Naive thymus-derived CD8-positive, alpha-beta T cell (primary cell): ENCODE data around the gene PIGM. TPM values are rescaled to one million over a fixed set of nuclear protein-coding genes. Genes with fewer than 3 reads are reported as not detected.

ENCODE experiments used
- ATAC-seq, 2 donors: fragments of 150-1000 bp; cut with Tn5 transposase in 1 of 2; sonication (Bioruptor Pico), chemical (Tn5 transposase) in 1 of 2; 1 replicate in 1 of 2; 2 replicates in 1 of 2; pipeline ENCODE4 v1.10.0; 2021; ENCODE audit warnings: mild to moderate bottlenecking in 2 of 2, moderate library complexity in 2 of 2
- POLR2A ChIA-PET: fragments of 350-600 bp; sonication (Branson Sonifier 250); formaldehyde crosslinking; loops from one replicate; lab custom pipeline; 2021; ENCODE audit warnings: antibody characterized with exemption; lab: Charles Lee
- DNase-seq, 10 donors: peaks; one replicate each; pipeline versions ENCODE4 v3.0.0 to v3.0.0-alpha.2; 2020 to 2022
- H3K27ac Mint-ChIP-seq, 10 donors: one replicate each; pipeline ENCODE4 v1.8.0; 2020 to 2022; ENCODE audit warnings: mild to moderate bottlenecking in 10 of 10, mixed read lengths in 10 of 10, moderate library complexity in 4 of 10, inconsistent platforms in 1 of 10
- H3K27me3 Mint-ChIP-seq, 5 donors: one replicate each; pipeline ENCODE4 v1.8.0; 2021 to 2022; ENCODE audit warnings: mixed read lengths in 5 of 5
- H3K36me3 Mint-ChIP-seq, 3 donors: one replicate each; pipeline ENCODE4 v1.8.0; 2020 to 2022; ENCODE audit warnings: mixed read lengths in 3 of 3, mild to moderate bottlenecking in 2 of 3, inconsistent platforms in 1 of 3
- H3K4me1 Mint-ChIP-seq, 4 donors: one replicate each; pipeline ENCODE4 v1.8.0; 2021 to 2022; ENCODE audit warnings: mixed read lengths in 4 of 4
- H3K4me3 Mint-ChIP-seq, 10 donors: one replicate each; pipeline ENCODE4 v1.8.0; 2020 to 2022; ENCODE audit warnings: mild to moderate bottlenecking in 10 of 10, mixed read lengths in 10 of 10, moderate library complexity in 6 of 10, inconsistent platforms in 1 of 10
- H3K9me3 Mint-ChIP-seq, 9 donors: one replicate each; pipeline ENCODE4 v1.8.0; 2020 to 2022; ENCODE audit warnings: mixed read lengths in 9 of 9, mild to moderate bottlenecking in 3 of 9, inconsistent platforms in 1 of 9, moderate library complexity in 1 of 9
- polyA plus RNA-seq, 3 donors: library from polyadenylated mRNA; unstranded; fragments of 300-500 nt; fragmentation: Illumina TruSeq; gene quantifications; one replicate each; pipeline ENCODE4 v1.2.3, GENCODE V29; 2021
- total RNA-seq, 8 experiments: library from RNA in 2 of 8; stranded (reverse) in 2 of 8; gene quantifications; one replicate each; pipeline ENCODE4 v1.2.3 and lab custom pipeline; 2021 to 2026

PIGM gene
- total and polyA plus RNA-seq, 5 experiments from 2014 or later: 3.3 to 9.7 (median 4.0) TPM

DNA sequence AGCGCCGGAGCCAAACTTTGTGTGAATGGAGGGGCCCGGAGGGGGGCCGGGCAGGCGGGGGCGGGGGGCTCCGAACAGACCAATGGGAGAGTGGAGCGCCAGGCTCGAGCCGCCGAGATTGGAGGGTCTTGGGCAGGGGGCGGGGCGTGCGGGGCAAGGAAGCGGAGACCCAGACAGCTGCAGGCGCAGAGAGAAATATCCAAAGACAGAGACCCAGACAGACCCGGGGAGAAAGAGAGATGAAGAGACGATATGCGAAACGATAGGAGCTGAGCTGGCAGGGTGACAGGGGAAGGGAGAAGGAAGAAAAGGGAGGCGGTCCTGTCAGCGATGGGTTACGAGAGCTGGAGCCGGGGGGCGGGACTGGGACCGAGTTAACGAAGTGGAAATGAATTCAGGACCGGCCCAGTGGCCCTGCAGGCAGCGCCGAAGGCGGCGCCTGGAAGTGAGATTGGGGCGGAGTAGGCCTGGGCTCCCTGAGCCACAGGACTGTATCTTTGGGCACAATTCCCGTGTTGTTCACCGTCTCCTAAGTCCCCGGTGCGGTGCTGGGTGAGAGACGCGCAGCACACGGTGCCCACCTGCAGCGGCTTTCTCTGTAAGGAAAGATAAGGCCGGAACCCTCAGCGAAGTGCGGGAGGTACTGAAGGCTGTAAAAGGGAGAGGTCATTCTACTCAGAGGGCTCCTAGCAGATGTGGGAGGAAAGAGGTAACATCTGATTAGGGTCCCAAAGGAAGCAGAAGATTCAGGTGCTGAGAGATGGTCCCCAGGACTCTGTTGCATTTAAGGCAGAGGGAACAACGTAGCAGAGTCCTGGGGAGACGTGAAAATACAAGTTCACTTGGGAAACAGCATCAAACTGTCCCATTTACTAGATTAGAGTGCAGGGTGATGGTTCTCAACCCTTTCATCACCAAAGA, 38.7 kb upstream of the PIGM start:
- Mint-ChIP-seq H3K27ac (peak overlapping the region; percentile 8 to 90 (median 60)), H3K4me3 (peak overlapping the region; percentile 89 to 98 (median 95)), H3K4me1 (peaks cover 9 to 20% (median 15%) of the 10 kb centered on the region in 4 donors), H3K27me3 (peaks cover 19 to 34% (median 23%) of the 10 kb centered on the region in 5 donors), H3K36me3 (peaks cover 0 to 1% (median 0%) of the 10 kb centered on the region in 3 donors), H3K9me3 (peaks cover 0 to 2% (median 0%) of the 10 kb centered on the region in 9 donors)
- DNase-seq (peak; percentile 72 to 91 (median 84)), ATAC-seq (peak; percentile 95 to 96)
- POLR2A ChIA-PET: interaction anchor here (1.1 kb wide), 1 partner anchor 28 kb away, joined by 8 read pairs; the partner anchor contains the start of gene IGSF8

DNA sequence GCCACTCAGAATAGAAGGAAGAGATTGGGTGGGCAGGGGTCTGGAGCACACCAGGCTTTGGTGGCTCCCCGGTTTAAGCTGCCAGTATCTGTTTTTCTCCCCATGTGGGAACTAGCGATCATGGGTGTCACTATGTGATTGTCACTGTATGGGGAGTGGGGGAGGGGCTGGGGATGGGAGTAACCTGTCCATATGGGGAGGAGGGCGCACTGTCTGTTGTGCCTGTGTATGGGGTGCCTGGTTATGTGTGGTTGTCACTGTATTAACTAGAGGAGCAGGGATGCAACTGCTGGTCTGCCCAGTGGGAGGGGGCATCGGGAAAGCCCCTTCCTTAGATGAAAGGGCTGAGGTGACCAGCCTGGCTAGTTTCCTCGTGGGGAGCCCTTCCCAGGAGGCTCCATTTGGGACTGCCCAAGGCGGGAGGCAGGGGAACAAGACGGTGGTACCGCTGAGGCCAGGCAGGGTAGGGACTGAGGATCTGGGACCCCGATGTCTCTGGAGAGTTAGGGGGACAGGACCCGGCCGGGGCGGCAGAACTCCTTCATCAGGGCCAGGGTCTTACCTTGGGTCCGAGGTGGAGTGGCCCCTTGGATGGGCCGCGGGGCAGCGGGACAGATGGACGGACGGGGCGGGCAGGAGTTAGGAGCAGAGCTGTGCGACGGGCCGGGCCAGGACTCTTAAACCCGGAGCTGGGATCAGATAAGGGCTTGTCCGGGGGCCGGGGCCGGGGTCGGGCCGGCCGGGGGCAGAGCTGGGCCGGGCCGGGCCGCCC, 37.9 kb upstream of the PIGM start, which contains the start of gene KCNJ10:
KCNJ10 (minus strand) TSS at position 701 of the 772 bp plus-strand sequence. CDS start 27,628 bp downstream, outside the sequence.
- POLR2A ChIA-PET: interaction anchor here (0.5 to 1.1 kb wide), 2 partner anchors 29 to 419 kb away, joined by 3 to 8 read pairs; partner anchors contain the start of gene IGSF8
- Mint-ChIP-seq H3K27me3 (peaks cover 14 to 32% (median 17%) of the 10 kb centered on the region in 5 donors), H3K4me1 (peaks cover 9 to 20% (median 15%) of the 10 kb centered on the region in 4 donors), H3K9me3 (peaks cover 0 to 2% (median 0%) of the 10 kb centered on the region in 9 donors), H3K4me3 (peak within 1 kb of the TSS; percentile 89 to 98 (median 95)), H3K36me3 (peaks cover 0 to 1% (median 0%) of the 10 kb centered on the region in 3 donors), H3K27ac (peak within 1 kb of the TSS; percentile 8 to 90 (median 66))
- ATAC-seq (no peak), DNase-seq (no peak)

DNA sequence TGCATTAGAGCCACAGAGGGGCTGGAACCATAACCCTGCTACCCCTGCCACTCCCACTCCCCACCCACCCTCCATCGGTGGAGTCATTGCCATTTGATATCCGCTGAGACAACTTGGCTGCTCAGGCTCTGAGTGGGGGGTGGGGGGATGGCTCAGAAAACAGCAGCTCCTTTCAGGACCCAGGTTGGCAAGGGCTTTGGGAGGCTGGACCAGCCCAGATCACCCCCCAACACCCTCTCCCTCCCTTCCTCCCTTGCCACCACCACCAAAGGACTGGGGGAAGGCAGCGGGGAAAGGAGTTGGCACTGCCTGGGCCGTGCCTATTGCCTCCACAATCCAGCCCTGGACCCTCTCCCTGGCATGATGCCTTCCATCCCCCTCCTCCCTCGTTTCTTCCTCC, 36.4 kb upstream of the PIGM start:
- POLR2A ChIA-PET: no interaction called here
- peaks cover 0 to 2% (median 0%) of the 10 kb centered on the region in 9 donors for H3K9me3 Mint-ChIP-seq
- H3K27ac Mint-ChIP-seq: peak overlapping the region in 2 of 10 donors; percentile 9 to 64
- H3K27me3 Mint-ChIP-seq: peaks cover 10 to 24% (median 12%) of the 10 kb centered on the region in 5 donors
- no peak for ATAC-seq
- peaks cover 0 to 1% (median 0%) of the 10 kb centered on the region in 3 donors for H3K36me3 Mint-ChIP-seq
- peaks cover 9 to 20% (median 15%) of the 10 kb centered on the region in 4 donors for H3K4me1 Mint-ChIP-seq
- DNase-seq: no peak
- H3K4me3 Mint-ChIP-seq: peak overlapping the region in 1 of 10 donors; percentile 81

GRCh38 chr1:160066829-160067745, 35.3 kb upstream of the PIGM start:
- POLR2A ChIA-PET: interaction anchor here (1.2 kb wide), 1 partner anchor 218 kb away, joined by 3 read pairs; the partner anchor contains the start of gene PEX19
- DNase-seq (no peak), ATAC-seq (no peak)
- H3K27me3 Mint-ChIP-seq: peaks cover 8 to 18% (median 9%) of the 10 kb centered on the region in 5 donors
- H3K4me3 Mint-ChIP-seq: no peak overlapping the region
- peaks cover 9 to 20% (median 15%) of the 10 kb centered on the region in 4 donors for H3K4me1 Mint-ChIP-seq
- peak overlapping the region in 1 of 10 donors; percentile 76 for H3K27ac Mint-ChIP-seq
- H3K36me3 Mint-ChIP-seq: no peaks in the 10 kb centered on the region
- H3K9me3 Mint-ChIP-seq: peaks cover 0 to 2% (median 0%) of the 10 kb centered on the region in 9 donors

DNA sequence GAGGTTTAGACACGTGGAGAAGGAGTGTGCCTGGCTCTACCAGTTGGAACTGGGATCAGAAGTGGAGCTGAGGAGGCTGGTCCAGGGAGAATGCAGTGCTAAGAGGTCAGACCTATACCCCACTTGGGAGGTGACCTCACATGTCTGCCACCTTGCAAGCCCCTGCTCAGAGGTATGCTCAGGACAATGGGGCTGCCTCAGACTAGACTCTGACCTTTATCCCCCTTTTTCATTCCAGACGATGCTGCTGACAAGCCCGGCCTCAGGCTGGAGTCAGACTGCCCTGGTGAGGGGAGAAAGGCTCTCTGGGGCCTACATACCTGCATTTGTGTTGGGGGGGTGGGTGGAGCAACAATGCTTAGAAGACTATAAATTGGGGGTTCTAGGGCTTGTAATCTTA, 33.0 kb upstream of the PIGM start:
- H3K27me3 Mint-ChIP-seq: peaks cover 3 to 13% (median 8%) of the 10 kb centered on the region in 5 donors
- peak overlapping the region in 1 of 10 donors; percentile 14 for H3K27ac Mint-ChIP-seq
- no peak overlapping the region for H3K4me3 Mint-ChIP-seq
- peaks cover 0 to 5% (median 3%) of the 10 kb centered on the region in 4 donors for H3K4me1 Mint-ChIP-seq
- no peaks in the 10 kb centered on the region for H3K9me3 Mint-ChIP-seq
- ATAC-seq (no peak), DNase-seq (no peak)
- POLR2A ChIA-PET: no interaction called here
- no peaks in the 10 kb centered on the region for H3K36me3 Mint-ChIP-seq

GRCh38 chr1:160064164-160064563, 32.4 kb upstream of the PIGM start:
- Mint-ChIP-seq H3K27ac (no peak overlapping the region), H3K4me1 (peaks cover 0 to under 1% (median 0%) of the 10 kb centered on the region in 4 donors)
- POLR2A ChIA-PET: no interaction called here

DNA sequence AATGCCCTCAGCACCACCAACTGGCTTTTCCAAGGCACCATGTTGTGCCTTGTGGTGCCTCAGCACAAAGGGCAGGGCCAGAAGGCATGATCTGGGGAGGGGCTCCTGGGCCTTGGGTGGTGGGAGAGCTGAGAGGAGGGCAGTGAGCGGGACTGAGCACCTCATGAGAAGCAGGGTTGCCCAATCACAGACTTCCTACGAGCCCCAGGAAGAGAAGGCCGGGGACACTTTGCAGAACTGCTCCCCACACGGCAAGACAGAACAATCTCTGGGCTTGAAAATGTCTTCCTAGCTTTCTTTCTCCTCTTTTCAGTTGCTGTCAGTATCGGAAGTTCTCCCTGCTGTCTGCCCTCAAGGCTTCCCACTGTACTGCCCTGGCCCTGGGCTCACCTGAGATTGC, 31.4 kb upstream of the PIGM start:
- no peak for ATAC-seq
- POLR2A ChIA-PET: no interaction called here

More at GRCh38 chr1:160064164-160064563, 32.4 kb upstream of the PIGM start:
- Mint-ChIP-seq H3K9me3 (no peaks in the 10 kb centered on the region), H3K27me3 (peaks cover 5 to 16% (median 7%) of the 10 kb centered on the region in 5 donors), H3K4me3 (no peak overlapping the region), H3K36me3 (no peaks in the 10 kb centered on the region)
- ATAC-seq (no peak), DNase-seq (no peak)

DNA sequence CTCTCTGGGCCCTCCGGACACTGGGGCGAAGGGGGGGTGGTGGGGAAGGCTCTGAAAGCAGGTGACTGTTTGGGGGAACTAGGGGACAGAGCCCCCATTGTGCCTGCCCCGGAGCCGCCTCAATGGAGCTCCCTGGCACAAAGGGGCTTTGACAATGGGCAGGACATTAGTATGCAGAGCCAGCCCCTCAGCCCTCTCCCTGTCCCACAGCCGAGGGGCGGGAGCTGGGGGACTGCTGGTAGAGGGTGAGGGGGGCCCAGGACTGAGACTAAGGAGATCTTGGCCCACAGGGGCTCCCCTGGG, 30.4 kb upstream of the PIGM start:
- Mint-ChIP-seq H3K27ac (no peak overlapping the region), H3K9me3 (no peaks in the 10 kb centered on the region), H3K27me3 (peaks cover 6 to 29% (median 9%) of the 10 kb centered on the region in 5 donors), H3K4me3 (no peak overlapping the region), H3K4me1 (no peaks in the 10 kb centered on the region), H3K36me3 (no peaks in the 10 kb centered on the region)
- POLR2A ChIA-PET: no interaction called here
- ATAC-seq (no peak), DNase-seq (no peak)

More for the DNA sequence above, 31.4 kb upstream of the PIGM start:
- H3K9me3 Mint-ChIP-seq: no peaks in the 10 kb centered on the region
- no peak overlapping the region for H3K4me3 Mint-ChIP-seq
- H3K4me1 Mint-ChIP-seq: no peaks in the 10 kb centered on the region
- no peaks in the 10 kb centered on the region for H3K36me3 Mint-ChIP-seq
- DNase-seq: no peak
- H3K27me3 Mint-ChIP-seq: peaks cover 6 to 19% (median 9%) of the 10 kb centered on the region in 5 donors
- peak overlapping the region in 1 of 10 donors; percentile 17 for H3K27ac Mint-ChIP-seq

DNA sequence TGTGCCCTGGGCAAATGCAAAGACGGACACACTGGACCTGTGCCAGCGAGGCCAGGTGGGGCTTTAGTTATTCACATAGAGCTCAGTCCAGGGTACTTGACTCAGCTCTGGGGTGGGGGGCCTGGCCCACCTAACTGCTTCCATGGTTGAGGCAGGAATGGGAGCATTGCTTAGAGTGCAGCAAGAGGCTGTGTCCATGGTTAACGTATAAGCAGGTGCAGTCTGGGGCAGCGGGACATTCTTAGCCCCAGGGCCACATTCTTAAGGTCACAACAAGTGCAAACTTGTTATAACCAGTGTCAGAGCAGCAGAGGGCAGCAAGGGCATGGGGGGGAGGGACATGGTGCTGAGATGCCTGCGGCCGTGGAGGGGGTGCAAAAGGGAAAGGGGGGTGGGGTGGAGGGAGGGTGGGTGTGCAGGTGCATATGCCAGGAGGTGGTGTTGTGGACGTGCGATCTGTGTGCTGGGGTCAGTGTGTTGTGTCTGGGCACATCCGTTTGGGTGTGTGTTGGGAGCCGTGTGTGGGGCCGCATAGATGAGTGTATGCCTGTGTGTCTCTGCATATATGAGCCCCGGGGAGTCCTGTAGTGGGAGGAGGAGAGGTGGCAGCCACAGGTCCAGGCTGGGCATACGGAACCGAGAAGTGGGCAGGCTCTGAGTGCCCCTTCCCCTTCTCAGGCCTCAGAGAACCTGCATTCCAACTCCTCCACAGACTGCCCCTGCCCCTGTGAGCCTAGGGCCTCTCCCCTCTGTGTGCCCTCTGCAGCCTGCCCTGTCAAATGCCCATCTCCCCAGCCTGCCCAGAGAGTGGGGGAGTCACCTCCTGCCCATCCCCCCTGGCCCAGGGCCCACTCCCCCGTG, 29.8 kb upstream of the PIGM start:
- H3K4me1 Mint-ChIP-seq: no peaks in the 10 kb centered on the region
- DNase-seq (no peak), ATAC-seq (no peak)
- POLR2A ChIA-PET: no interaction called here
- H3K9me3 Mint-ChIP-seq: no peaks in the 10 kb centered on the region
- no peak overlapping the region for H3K27ac Mint-ChIP-seq
- peaks cover 6 to 35% (median 11%) of the 10 kb centered on the region in 5 donors for H3K27me3 Mint-ChIP-seq
- H3K36me3 Mint-ChIP-seq: no peaks in the 10 kb centered on the region
- no peak overlapping the region for H3K4me3 Mint-ChIP-seq

DNA sequence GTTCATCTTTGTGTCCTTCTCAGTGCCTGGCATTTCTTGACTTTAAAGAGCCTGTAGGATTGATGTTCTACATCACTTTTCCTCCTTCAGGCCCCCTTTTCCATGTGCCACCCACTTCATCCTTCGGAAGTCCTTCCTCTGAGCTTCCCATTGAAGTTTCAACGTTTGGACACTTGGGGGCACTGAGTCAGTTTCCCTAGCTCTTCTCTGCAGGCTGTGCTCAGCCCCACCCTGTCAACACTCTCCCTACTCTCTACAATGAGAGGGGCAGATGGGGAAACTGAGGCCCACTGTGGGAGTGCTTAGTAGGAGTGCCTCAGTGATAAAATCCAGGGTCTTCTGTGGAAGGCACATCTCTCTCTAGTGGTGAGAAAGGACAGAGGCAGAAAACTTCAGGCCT, 26.3 kb upstream of the PIGM start:
- peaks cover 0 to 2% (median 0%) of the 10 kb centered on the region in 4 donors for H3K4me1 Mint-ChIP-seq
- POLR2A ChIA-PET: no interaction called here
- peaks cover 13 to 62% (median 26%) of the 10 kb centered on the region in 5 donors for H3K27me3 Mint-ChIP-seq
- H3K27ac Mint-ChIP-seq: no peak overlapping the region
- no peaks in the 10 kb centered on the region for H3K36me3 Mint-ChIP-seq
- ATAC-seq (no peak), DNase-seq (no peak)
- H3K9me3 Mint-ChIP-seq: no peaks in the 10 kb centered on the region
- no peak overlapping the region for H3K4me3 Mint-ChIP-seq

GRCh38 chr1:160056648-160057169, 24.9 kb upstream of the PIGM start:
- H3K27ac Mint-ChIP-seq: peak overlapping the region in 1 of 10 donors; percentile 11

More at GRCh38 chr1:160056648-160057169, 24.9 kb upstream of the PIGM start:
- no peaks in the 10 kb centered on the region for H3K9me3 Mint-ChIP-seq
- peaks cover 0 to 2% (median 0%) of the 10 kb centered on the region in 4 donors for H3K4me1 Mint-ChIP-seq
- POLR2A ChIA-PET: no interaction called here
- H3K27me3 Mint-ChIP-seq: peaks cover 15 to 72% (median 28%) of the 10 kb centered on the region in 5 donors
- ATAC-seq (no peak), DNase-seq (no peak)
- H3K4me3 Mint-ChIP-seq: no peak overlapping the region
- H3K36me3 Mint-ChIP-seq: no peaks in the 10 kb centered on the region
